Measurements from ENCODE around the gene PPFIA1.

- TF ChIP-seq, protein P1, sequence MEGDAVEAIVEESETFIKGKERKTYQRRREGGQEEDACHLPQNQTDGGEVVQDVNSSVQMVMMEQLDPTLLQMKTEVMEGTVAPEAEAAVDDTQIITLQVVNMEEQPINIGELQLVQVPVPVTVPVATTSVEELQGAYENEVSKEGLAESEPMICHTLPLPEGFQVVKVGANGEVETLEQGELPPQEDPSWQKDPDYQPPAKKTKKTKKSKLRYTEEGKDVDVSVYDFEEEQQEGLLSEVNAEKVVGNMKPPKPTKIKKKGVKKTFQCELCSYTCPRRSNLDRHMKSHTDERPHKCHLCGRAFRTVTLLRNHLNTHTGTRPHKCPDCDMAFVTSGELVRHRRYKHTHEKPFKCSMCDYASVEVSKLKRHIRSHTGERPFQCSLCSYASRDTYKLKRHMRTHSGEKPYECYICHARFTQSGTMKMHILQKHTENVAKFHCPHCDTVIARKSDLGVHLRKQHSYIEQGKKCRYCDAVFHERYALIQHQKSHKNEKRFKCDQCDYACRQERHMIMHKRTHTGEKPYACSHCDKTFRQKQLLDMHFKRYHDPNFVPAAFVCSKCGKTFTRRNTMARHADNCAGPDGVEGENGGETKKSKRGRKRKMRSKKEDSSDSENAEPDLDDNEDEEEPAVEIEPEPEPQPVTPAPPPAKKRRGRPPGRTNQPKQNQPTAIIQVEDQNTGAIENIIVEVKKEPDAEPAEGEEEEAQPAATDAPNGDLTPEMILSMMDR (IDR thresholded peaks at IDR 0.05; ENCODE audit: insufficient read depth, low read length) = no peak
- TF ChIP-seq POLR2AphosphoS5 (IDR thresholded peaks at IDR 0.05; ENCODE audit: low read depth) (no peak), GABPA (IDR thresholded peaks at IDR 0.05; ENCODE audit: low read depth) (no peak), SPI1 (IDR thresholded peaks at IDR 0.05; ENCODE audit: borderline replicate concordance, low read depth) (no peak)
- TF ChIP-seq, protein P2, sequence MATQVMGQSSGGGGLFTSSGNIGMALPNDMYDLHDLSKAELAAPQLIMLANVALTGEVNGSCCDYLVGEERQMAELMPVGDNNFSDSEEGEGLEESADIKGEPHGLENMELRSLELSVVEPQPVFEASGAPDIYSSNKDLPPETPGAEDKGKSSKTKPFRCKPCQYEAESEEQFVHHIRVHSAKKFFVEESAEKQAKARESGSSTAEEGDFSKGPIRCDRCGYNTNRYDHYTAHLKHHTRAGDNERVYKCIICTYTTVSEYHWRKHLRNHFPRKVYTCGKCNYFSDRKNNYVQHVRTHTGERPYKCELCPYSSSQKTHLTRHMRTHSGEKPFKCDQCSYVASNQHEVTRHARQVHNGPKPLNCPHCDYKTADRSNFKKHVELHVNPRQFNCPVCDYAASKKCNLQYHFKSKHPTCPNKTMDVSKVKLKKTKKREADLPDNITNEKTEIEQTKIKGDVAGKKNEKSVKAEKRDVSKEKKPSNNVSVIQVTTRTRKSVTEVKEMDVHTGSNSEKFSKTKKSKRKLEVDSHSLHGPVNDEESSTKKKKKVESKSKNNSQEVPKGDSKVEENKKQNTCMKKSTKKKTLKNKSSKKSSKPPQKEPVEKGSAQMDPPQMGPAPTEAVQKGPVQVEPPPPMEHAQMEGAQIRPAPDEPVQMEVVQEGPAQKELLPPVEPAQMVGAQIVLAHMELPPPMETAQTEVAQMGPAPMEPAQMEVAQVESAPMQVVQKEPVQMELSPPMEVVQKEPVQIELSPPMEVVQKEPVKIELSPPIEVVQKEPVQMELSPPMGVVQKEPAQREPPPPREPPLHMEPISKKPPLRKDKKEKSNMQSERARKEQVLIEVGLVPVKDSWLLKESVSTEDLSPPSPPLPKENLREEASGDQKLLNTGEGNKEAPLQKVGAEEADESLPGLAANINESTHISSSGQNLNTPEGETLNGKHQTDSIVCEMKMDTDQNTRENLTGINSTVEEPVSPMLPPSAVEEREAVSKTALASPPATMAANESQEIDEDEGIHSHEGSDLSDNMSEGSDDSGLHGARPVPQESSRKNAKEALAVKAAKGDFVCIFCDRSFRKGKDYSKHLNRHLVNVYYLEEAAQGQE (IDR thresholded peaks at IDR 0.05; ENCODE audit: insufficient replicate concordance, low read depth) = no peak
Measured at GRCh38 chr11:70288721-70289120, 18.2 kb downstream of the PPFIA1 start.

Data from HL-60 (cell line).